Right atrium auricular region (tissue), 2 donors: ENCODE results near the gene NTPCR. TPM values are rescaled to one million over a fixed set of nuclear protein-coding genes. Genes with fewer than 3 reads are reported as not detected.
A peak's percentile ranks its signal among the peaks of the same experiment; 100 is the strongest.

ENCODE experiments used
- DNase-seq: peaks from one replicate; pipeline ENCODE4 v3.0.0-alpha.2; 2019; ENCODE audit warnings: low spot score
- H3K27ac ChIP-seq, 2 donors: fragments of 200-600 bp; sonication (generic); 1 replicate in 1 of 2; 2 replicates in 1 of 2; pipeline ENCODE4 v1.5.1; 2016 to 2019
- H3K27me3 ChIP-seq, 2 donors: fragments of 200-600 bp; sonication (generic); one replicate each; pipeline versions ENCODE4 v1.5.1 to v1.6.0; 2017 to 2019
- H3K36me3 ChIP-seq: fragments of 200-600 bp; sonication (generic); one replicate; pipeline ENCODE4 v1.5.1; 2016
- H3K4me1 ChIP-seq, 2 donors: fragments of 200-600 bp; sonication (generic); one replicate each; pipeline versions ENCODE4 v1.5.1 to v1.6.0; 2017 to 2019
- H3K4me3 ChIP-seq, 2 donors: fragments of 200-600 bp; sonication (generic); 1 replicate in 1 of 2; 2 replicates in 1 of 2; pipeline ENCODE4 v1.5.1; 2017 to 2019; ENCODE audit warnings: mild to moderate bottlenecking in 1 of 2, moderate library complexity in 1 of 2
- H3K9me3 ChIP-seq, 2 donors: fragments of 200-600 bp; sonication (generic); one replicate each; pipeline ENCODE4 v1.5.1; 2019
- total RNA-seq, 2 donors: library from RNA; depleted of rRNA; stranded (reverse); fragments of >200 nt; gene quantifications; one replicate each; pipeline ENCODE4 v1.1.0, GENCODE V29; 2016
- TF ChIP-seq, protein P1 (sequence below), 2 donors: fragments of 200-600 bp; sonication (generic); IDR thresholded peaks; one replicate each; pipeline ENCODE4 v1.5.1; 2019; ENCODE audit warnings: antibody characterized with exemption in 2 of 2

NTPCR gene
- total RNA-seq, 2 donors from 2014 or later: 27.3 to 39.3 TPM

DNA sequence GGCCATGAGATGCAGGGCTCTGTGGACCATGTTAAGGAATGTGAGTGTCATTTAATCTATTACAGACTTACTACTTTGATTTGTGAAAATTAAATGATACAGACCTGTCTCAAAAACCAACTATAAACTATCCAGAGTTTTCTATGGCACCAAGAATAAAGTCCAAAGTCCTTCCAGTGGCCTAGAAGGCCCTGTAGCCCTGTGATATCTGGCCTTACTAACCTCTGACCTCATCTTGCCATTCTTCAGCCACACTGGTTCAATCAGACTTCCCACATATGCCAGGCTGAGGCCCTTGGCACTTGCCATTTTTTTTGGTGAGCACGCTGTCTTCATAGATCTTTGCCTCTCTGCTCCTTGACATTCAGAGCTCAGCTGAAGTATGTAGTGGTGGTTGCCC lies 7.7 kb downstream of the NTPCR start:
- H3K27me3 ChIP-seq: no peaks in the 10 kb centered on the region
- no peak for DNase-seq
- H3K36me3 ChIP-seq: peaks cover 32% of the 10 kb centered on the region
- H3K9me3 ChIP-seq: peaks cover 0 to 10% of the 10 kb centered on the region in 2 donors
- TF ChIP-seq, protein P1, sequence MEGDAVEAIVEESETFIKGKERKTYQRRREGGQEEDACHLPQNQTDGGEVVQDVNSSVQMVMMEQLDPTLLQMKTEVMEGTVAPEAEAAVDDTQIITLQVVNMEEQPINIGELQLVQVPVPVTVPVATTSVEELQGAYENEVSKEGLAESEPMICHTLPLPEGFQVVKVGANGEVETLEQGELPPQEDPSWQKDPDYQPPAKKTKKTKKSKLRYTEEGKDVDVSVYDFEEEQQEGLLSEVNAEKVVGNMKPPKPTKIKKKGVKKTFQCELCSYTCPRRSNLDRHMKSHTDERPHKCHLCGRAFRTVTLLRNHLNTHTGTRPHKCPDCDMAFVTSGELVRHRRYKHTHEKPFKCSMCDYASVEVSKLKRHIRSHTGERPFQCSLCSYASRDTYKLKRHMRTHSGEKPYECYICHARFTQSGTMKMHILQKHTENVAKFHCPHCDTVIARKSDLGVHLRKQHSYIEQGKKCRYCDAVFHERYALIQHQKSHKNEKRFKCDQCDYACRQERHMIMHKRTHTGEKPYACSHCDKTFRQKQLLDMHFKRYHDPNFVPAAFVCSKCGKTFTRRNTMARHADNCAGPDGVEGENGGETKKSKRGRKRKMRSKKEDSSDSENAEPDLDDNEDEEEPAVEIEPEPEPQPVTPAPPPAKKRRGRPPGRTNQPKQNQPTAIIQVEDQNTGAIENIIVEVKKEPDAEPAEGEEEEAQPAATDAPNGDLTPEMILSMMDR (IDR thresholded peaks at IDR 0.05): no peak
- no peak overlapping the region for H3K4me3 ChIP-seq
- H3K4me1 ChIP-seq: peaks cover 0 to 6% of the 10 kb centered on the region in 2 donors
- H3K27ac ChIP-seq: no peak overlapping the region

DNA sequence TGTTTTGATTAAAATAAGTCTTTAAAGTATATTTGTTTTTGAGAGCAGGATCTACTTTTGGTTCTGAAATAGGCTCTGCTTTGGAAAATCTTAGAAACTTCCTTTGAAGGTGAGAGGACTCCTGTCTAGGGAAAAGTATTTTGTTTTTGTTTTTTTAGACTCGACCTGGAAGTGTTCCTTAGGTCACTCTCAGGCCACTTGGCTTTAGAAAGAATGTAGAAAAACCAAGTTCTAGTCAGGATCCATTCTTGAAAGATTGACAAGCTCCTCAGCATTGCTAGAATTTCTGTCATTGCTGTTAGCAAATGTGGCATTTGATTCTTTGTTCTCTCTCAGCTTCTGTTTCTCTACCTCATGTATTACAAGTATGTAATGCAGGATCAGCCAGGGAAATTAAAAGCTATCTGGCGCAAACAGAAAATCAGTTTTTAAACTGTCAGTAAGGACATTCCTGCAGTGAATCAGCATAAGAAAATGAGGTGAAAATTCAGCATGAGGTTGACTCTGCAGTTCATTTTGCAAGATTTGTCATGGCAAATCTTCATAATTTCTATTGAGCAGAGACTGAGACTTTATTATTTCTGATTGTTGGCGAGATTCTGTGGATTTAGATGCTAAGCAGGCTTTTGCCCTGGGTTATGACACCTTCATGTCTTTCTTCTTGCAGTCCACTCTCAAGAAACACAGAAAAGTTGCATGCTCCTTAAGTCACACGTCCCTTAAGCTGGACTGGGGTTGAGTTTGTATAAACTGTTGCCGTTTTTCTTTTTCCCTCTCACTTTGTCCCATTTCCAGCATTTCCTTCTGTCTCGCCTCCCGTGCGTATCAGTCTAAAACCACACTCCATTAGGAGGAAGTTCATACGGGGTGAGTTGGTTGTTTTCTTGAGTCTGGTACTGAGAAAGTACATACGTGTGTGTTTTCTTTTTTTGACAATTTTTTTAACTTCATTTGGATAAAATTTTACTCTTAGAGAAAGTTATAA lies 12.6 kb downstream of the NTPCR start:
- no peaks in the 10 kb centered on the region for H3K27me3 ChIP-seq
- H3K4me1 ChIP-seq: peaks cover 0 to 31% of the 10 kb centered on the region in 2 donors
- DNase-seq: no peak
- H3K36me3 ChIP-seq: peaks cover 18% of the 10 kb centered on the region
- TF ChIP-seq, protein P1 (IDR thresholded peaks at IDR 0.05): no peak
- peaks cover 0 to 6% of the 10 kb centered on the region in 2 donors for H3K9me3 ChIP-seq
- H3K27ac ChIP-seq: peak overlapping the region; percentile 5 to 20
- no peak overlapping the region for H3K4me3 ChIP-seq

DNA sequence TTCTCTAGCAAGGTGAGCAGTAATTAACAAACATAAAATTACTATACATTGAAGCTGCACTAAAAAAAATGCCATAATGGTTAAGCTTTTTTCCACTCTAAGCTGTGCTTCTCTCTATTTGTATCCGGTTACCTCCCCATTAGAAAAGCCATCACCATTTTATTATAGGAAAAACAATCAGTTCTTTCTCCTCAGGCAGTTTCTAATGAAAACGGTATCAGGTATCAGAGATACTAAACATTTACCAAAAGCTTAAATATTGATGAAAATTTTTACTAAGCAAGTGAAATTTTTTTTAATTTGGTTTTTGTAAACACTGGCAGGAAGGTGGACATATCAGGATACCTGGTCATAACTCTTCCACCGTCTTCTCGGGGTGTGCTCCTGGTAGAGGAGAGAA lies 14.2 kb downstream of the NTPCR start:
- H3K27ac ChIP-seq: no peak overlapping the region
- no peaks in the 10 kb centered on the region for H3K27me3 ChIP-seq
- peaks cover 0 to 47% of the 10 kb centered on the region in 2 donors for H3K4me1 ChIP-seq
- H3K9me3 ChIP-seq: no peaks in the 10 kb centered on the region
- no peak overlapping the region for H3K4me3 ChIP-seq
- H3K36me3 ChIP-seq: peaks cover 3% of the 10 kb centered on the region
- DNase-seq: peak; percentile 13
- TF ChIP-seq, protein P1 (IDR thresholded peaks at IDR 0.05): no peak

DNA sequence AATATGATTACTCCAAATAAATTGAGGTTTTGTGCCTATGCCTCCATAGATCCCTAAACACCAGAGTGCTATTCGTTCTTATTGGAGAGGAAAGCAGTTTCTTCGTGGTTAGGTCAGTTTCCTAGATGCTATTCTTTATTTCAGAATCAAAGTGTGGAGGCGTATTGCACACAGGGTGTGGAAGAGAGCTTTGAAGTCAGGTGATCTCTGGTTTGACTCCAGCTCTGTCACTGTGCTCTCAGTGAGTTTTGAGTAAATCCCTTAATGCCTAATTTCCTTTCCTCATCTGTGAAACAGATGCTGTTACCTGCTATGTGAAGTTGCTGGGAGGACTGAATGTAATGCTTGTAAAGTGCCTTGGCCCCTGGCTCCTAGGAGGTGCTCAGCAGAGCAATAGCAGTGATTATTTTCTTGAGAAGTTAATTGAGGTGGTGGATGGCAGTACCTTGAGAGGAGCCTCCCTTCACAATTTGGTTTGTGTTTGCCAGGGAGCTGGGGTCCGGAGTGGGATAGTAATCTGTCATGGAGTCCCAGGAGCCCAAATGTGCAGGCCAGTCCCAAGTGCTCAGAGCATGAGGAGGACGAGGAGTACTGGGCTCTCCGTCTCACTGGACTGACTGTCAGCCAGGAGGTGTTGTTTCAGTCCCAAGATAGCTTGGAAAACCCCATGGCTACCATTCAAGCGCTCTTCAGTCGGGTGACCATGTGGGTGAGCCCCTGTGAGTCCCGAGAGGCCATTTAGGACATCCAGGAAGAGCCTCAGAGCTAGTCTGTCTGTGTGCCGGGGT lies 14.9 kb downstream of the NTPCR start:
- Histone ChIP-seq H3K27ac (peak overlapping the region; percentile 5 to 19), H3K9me3 (no peaks in the 10 kb centered on the region), H3K4me3 (no peak overlapping the region), H3K36me3 (peaks cover 3% of the 10 kb centered on the region), H3K27me3 (no peaks in the 10 kb centered on the region), H3K4me1 (peaks cover 0 to 50% of the 10 kb centered on the region in 2 donors)
- peak; percentile 55 for DNase-seq
- TF ChIP-seq, protein P1 (IDR thresholded peaks at IDR 0.05): no peak

DNA sequence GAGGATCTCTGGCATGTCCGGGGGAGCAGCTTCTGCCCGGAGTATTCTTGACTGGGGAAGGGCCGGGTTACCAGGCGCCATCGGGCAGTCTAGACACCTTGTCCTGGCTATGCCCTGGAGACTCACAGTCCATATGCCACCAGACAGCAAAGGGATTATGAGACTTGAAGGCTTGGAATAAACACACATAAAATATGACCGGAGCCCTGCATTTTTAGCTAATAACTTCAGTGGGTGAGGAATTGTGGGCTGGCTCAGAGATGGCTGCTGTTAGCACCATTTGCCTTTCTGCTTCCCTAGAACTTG lies 15.5 kb downstream of the NTPCR start:
- Histone ChIP-seq H3K9me3 (no peaks in the 10 kb centered on the region), H3K27me3 (no peaks in the 10 kb centered on the region), H3K4me3 (no peak overlapping the region), H3K4me1 (peaks cover 0 to 50% of the 10 kb centered on the region in 2 donors), H3K27ac (peak overlapping the region; percentile 5 to 19), H3K36me3 (peaks cover 9% of the 10 kb centered on the region)
- TF ChIP-seq, protein P1 (IDR thresholded peaks at IDR 0.05): no peak
- no peak for DNase-seq
